Measurements from ENCODE around the gene CDKL4. TPM values are rescaled to one million over a fixed set of nuclear protein-coding genes. Genes with fewer than 3 reads are reported as not detected.
"Not testable (repeated sequence)": the region's sequence is repeated elsewhere in the genome, so short reads cannot be mapped to it uniquely, and the experiment has no call there.

The CDKL4 gene
- total RNA-seq, 5 donors from 2014 or later (not counting 1 experiment from before 2014, with no cell fraction given) = 0.32 to 0.66 (median 0.39) TPM; not detected in 2

GRCh38 chr2:39244241-39244862, 582 bp upstream of the CDKL4 start:
- H3K4me3 ChIP-seq (ENCODE audit: control insufficient read depth in 1 of 2, extremely low read depth in 1 of 2, low read length in 1 of 2); ATAC-seq (replicated peaks in 1 of 4); POLR2A ChIA-PET; H3K27ac ChIP-seq (ENCODE audit: low read length); H3K9me3 Mint-ChIP-seq; H3K27me3 ChIP-seq (replicated peaks in 1 of 2; ENCODE audit: control insufficient read depth in 2 of 2, extremely low read depth in 1 of 2, insufficient read depth in 2 of 2, low read length in 1 of 2); H3K4me1 ChIP-seq (ENCODE audit: control insufficient read depth in 1 of 2, extremely low read depth in 1 of 2, insufficient read depth in 2 of 2, low read length in 2 of 2); H3K36me3 Mint-ChIP-seq; DNase-seq; H3K36me3 ChIP-seq (ENCODE audit: control insufficient read depth in 2 of 2, extremely low read depth in 1 of 2, insufficient read depth in 1 of 2, low read length in 1 of 2); H3K9me3 ChIP-seq; H3K27me3 Mint-ChIP-seq: not testable (repeated sequence)
- CTCF ChIA-PET = interaction anchor here in 1 of 2 donors (1.3 to 1.7 kb wide), 2 partner anchors 15 to 16 kb away, joined by 3 to 4 read pairs; no protein-coding TSS in a partner anchor
- Mint-ChIP-seq H3K27ac (peak overlapping the region; percentile 77 to 83), H3K4me3 (peak overlapping the region; percentile 77 to 87 (median 83)), H3K4me1 (peaks cover 18 to 20% (median 18%) of the 10 kb centered on the region in 3 donors)
- 97% methylated on average over 30 of the region's 39 CpGs for WGBS (ENCODE audit: insufficient coverage)

- Mint-ChIP-seq H3K27ac (no peak overlapping the region), H3K4me1 (peaks cover 18 to 20% (median 18%) of the 10 kb centered on the region in 3 donors), H3K27me3 (no peaks in the 10 kb centered on the region), H3K4me3 (no peak overlapping the region), H3K36me3 (peaks cover 3% of the 10 kb centered on the region), H3K9me3 (peaks cover 0 to 4% (median 0%) of the 10 kb centered on the region in 3 donors)
- DNase-seq (no peak), ATAC-seq (replicated peaks in 1 of 4) (no peak)
- WGBS (ENCODE audit: insufficient coverage) = 81% methylated on average over 2 of the region's 4 CpGs
- H3K36me3 ChIP-seq (ENCODE audit: control insufficient read depth in 2 of 2, extremely low read depth in 1 of 2, insufficient read depth in 1 of 2, low read length in 1 of 2) = no peaks in the 10 kb centered on the region
- H3K4me1 ChIP-seq (ENCODE audit: control insufficient read depth in 1 of 2, extremely low read depth in 1 of 2, insufficient read depth in 2 of 2, low read length in 2 of 2) = peaks cover 0 to 9% of the 10 kb centered on the region in 2 experiments
- H3K9me3 ChIP-seq = no peaks in the 10 kb centered on the region
- no peak overlapping the region for H3K4me3 ChIP-seq (ENCODE audit: control insufficient read depth in 1 of 2, extremely low read depth in 1 of 2, low read length in 1 of 2)
- H3K27me3 ChIP-seq (replicated peaks in 1 of 2; ENCODE audit: control insufficient read depth in 2 of 2, extremely low read depth in 1 of 2, insufficient read depth in 2 of 2, low read length in 1 of 2) = no peaks in the 10 kb centered on the region
- POLR2A ChIA-PET = interaction anchor here in 1 of 2 donors (0.6 to 0.7 kb wide), 3 partner anchors 45 to 237 kb away, joined by 4 to 7 read pairs (median 5); no protein-coding TSS in a partner anchor
- CTCF ChIA-PET = interaction anchor here (0.6 to 1.1 kb wide), 3 partner anchors 9 to 233 kb away, joined by 3 to 4 read pairs (median 3); no protein-coding TSS in a partner anchor
- H3K27ac ChIP-seq (ENCODE audit: low read length) = no peak overlapping the region
Measured at GRCh38 chr2:39241588-39241987, 2.2 kb downstream of the CDKL4 start.

- WGBS (ENCODE audit: insufficient coverage) = 68% methylated on average over 6 of the region's 6 CpGs
- H3K36me3 ChIP-seq (ENCODE audit: control insufficient read depth in 2 of 2, extremely low read depth in 1 of 2, insufficient read depth in 1 of 2, low read length in 1 of 2) = no peaks in the 10 kb centered on the region
- no peak overlapping the region for H3K4me3 ChIP-seq (ENCODE audit: control insufficient read depth in 1 of 2, extremely low read depth in 1 of 2, low read length in 1 of 2)
- H3K27ac Mint-ChIP-seq = no peak overlapping the region
- ATAC-seq (replicated peaks in 1 of 4) (no peak), DNase-seq (no peak)
- H3K27me3 Mint-ChIP-seq = no peaks in the 10 kb centered on the region
- H3K27ac ChIP-seq (ENCODE audit: low read length) = no peak overlapping the region
- peaks cover 12 to 14% (median 14%) of the 10 kb centered on the region in 3 donors for H3K4me1 Mint-ChIP-seq
- no peak overlapping the region for H3K4me3 Mint-ChIP-seq
- H3K27me3 ChIP-seq (replicated peaks in 1 of 2; ENCODE audit: control insufficient read depth in 2 of 2, extremely low read depth in 1 of 2, insufficient read depth in 2 of 2, low read length in 1 of 2) = no peaks in the 10 kb centered on the region
- peaks cover 0 to 11% (median 6%) of the 10 kb centered on the region in 3 donors for H3K9me3 Mint-ChIP-seq
- peaks cover 10% of the 10 kb centered on the region for H3K36me3 Mint-ChIP-seq
- POLR2A ChIA-PET = interaction anchor here in 1 of 2 donors (0.5 kb wide), 1 partner anchor 761 kb away, joined by 7 read pairs; no protein-coding TSS in a partner anchor
- peaks cover 0 to 9% of the 10 kb centered on the region in 2 experiments for H3K4me1 ChIP-seq (ENCODE audit: control insufficient read depth in 1 of 2, extremely low read depth in 1 of 2, insufficient read depth in 2 of 2, low read length in 2 of 2)
- H3K9me3 ChIP-seq = no peaks in the 10 kb centered on the region
- CTCF ChIA-PET = no interaction called here
Measured at GRCh38 chr2:39240758-39241157, 3.0 kb downstream of the CDKL4 start.

- peaks cover 4 to 14% (median 8%) of the 10 kb centered on the region in 3 donors for H3K9me3 Mint-ChIP-seq
- WGBS (ENCODE audit: insufficient coverage) = no CpG with 5 or more reads among the region's 1 CpG
- H3K27me3 Mint-ChIP-seq = no peaks in the 10 kb centered on the region
- DNase-seq = no peak
- H3K27ac Mint-ChIP-seq = no peak overlapping the region
- peaks cover 10% of the 10 kb centered on the region for H3K36me3 Mint-ChIP-seq
- ATAC-seq (replicated peaks in 1 of 4) = no peak
- no peaks in the 10 kb centered on the region for H3K36me3 ChIP-seq (ENCODE audit: control insufficient read depth in 2 of 2, extremely low read depth in 1 of 2, insufficient read depth in 1 of 2, low read length in 1 of 2)
- H3K4me1 ChIP-seq (ENCODE audit: control insufficient read depth in 1 of 2, extremely low read depth in 1 of 2, insufficient read depth in 2 of 2, low read length in 2 of 2) = no peaks in the 10 kb centered on the region
- no peak overlapping the region for H3K4me3 Mint-ChIP-seq
- H3K27ac ChIP-seq (ENCODE audit: low read length) = no peak overlapping the region
- H3K27me3 ChIP-seq (replicated peaks in 1 of 2; ENCODE audit: control insufficient read depth in 2 of 2, extremely low read depth in 1 of 2, insufficient read depth in 2 of 2, low read length in 1 of 2) = no peaks in the 10 kb centered on the region
- no peak overlapping the region for H3K4me3 ChIP-seq (ENCODE audit: control insufficient read depth in 1 of 2, extremely low read depth in 1 of 2, low read length in 1 of 2)
- POLR2A ChIA-PET = interaction anchor here in 1 of 2 donors (0.7 kb wide), 1 partner anchor 359 kb away, joined by 5 read pairs; no protein-coding TSS in a partner anchor
- no peaks in the 10 kb centered on the region for H3K9me3 ChIP-seq
- CTCF ChIA-PET = interaction anchor here in 1 of 2 donors (0.6 to 1.0 kb wide), 2 partner anchors 88 to 176 kb away, joined by 3 to 4 read pairs; no protein-coding TSS in a partner anchor
- peaks cover 0 to 1% (median under 1%) of the 10 kb centered on the region in 3 donors for H3K4me1 Mint-ChIP-seq
Measured at GRCh38 chr2:39234754-39235153, 9.0 kb downstream of the CDKL4 start.

GRCh38 chr2:39232141-39232540, 11.6 kb downstream of the CDKL4 start:
- H3K4me1 ChIP-seq (ENCODE audit: control insufficient read depth in 1 of 2, extremely low read depth in 1 of 2, insufficient read depth in 2 of 2, low read length in 2 of 2) = peaks cover 2 to 8% of the 10 kb centered on the region in 2 experiments
- no peaks in the 10 kb centered on the region for H3K27me3 ChIP-seq (replicated peaks in 1 of 2; ENCODE audit: control insufficient read depth in 2 of 2, extremely low read depth in 1 of 2, insufficient read depth in 2 of 2, low read length in 1 of 2)
- POLR2A ChIA-PET = interaction anchor here (0.6 to 0.7 kb wide), 3 partner anchors 123 to 182 kb away, joined by 3 to 9 read pairs (median 3); no protein-coding TSS in a partner anchor
- H3K9me3 ChIP-seq = no peaks in the 10 kb centered on the region
- H3K4me1 Mint-ChIP-seq = peaks cover 15 to 24% (median 20%) of the 10 kb centered on the region in 3 donors
- H3K4me3 Mint-ChIP-seq = no peak overlapping the region
- no peak overlapping the region for H3K27ac Mint-ChIP-seq
- H3K4me3 ChIP-seq (ENCODE audit: control insufficient read depth in 1 of 2, extremely low read depth in 1 of 2, low read length in 1 of 2) = no peak overlapping the region
- peaks cover 4 to 14% (median 8%) of the 10 kb centered on the region in 3 donors for H3K9me3 Mint-ChIP-seq
- peaks cover 10% of the 10 kb centered on the region for H3K36me3 Mint-ChIP-seq
- DNase-seq = no peak
- no peaks in the 10 kb centered on the region for H3K36me3 ChIP-seq (ENCODE audit: control insufficient read depth in 2 of 2, extremely low read depth in 1 of 2, insufficient read depth in 1 of 2, low read length in 1 of 2)
- ATAC-seq (replicated peaks in 1 of 4) = no peak
- no peak overlapping the region for H3K27ac ChIP-seq (ENCODE audit: low read length)
- CTCF ChIA-PET = interaction anchor here (0.5 to 2.1 kb wide), 7 partner anchors 8 to 285 kb away, joined by 3 to 14 read pairs (median 4); no protein-coding TSS in a partner anchor
- no peaks in the 10 kb centered on the region for H3K27me3 Mint-ChIP-seq

- Mint-ChIP-seq H3K4me1 (peaks cover 19 to 27% (median 20%) of the 10 kb centered on the region in 3 donors), H3K4me3 (peak overlapping the region; percentile 54 to 71 (median 63)), H3K27ac (peak overlapping the region; percentile 35 to 88), H3K9me3 (no peaks in the 10 kb centered on the region), H3K27me3 (no peaks in the 10 kb centered on the region), H3K36me3 (peaks cover 3% of the 10 kb centered on the region)
- H3K27me3 ChIP-seq (replicated peaks in 1 of 2; ENCODE audit: control insufficient read depth in 2 of 2, extremely low read depth in 1 of 2, insufficient read depth in 2 of 2, low read length in 1 of 2) = no peaks in the 10 kb centered on the region
- H3K27ac ChIP-seq (ENCODE audit: low read length) = no peak overlapping the region
- ChIA-PET POLR2A (interaction anchor here (0.7 to 1.0 kb wide), 3 partner anchors 110 to 477 kb away, joined by 3 to 19 read pairs (median 4); no protein-coding TSS in a partner anchor), CTCF (interaction anchor here (0.5 to 4.1 kb wide), 46 partner anchors 10 to 306 kb away, joined by 3 to 158 read pairs (median 4); partner anchors contain the start of gene SOS1 (in 1 of the 2))
- 33% methylated on average over 6 of the region's 19 CpGs for WGBS (ENCODE audit: insufficient coverage)
- H3K9me3 ChIP-seq = no peaks in the 10 kb centered on the region
- H3K4me3 ChIP-seq (ENCODE audit: control insufficient read depth in 1 of 2, extremely low read depth in 1 of 2, low read length in 1 of 2) = no peak overlapping the region
- DNase-seq (peak in 5 of 35 experiments; percentile 13 to 47 (median 18)), ATAC-seq (replicated peaks in 1 of 4) (peak; percentile 42 to 47 (median 44))
- peaks cover 2 to 8% of the 10 kb centered on the region in 2 experiments for H3K4me1 ChIP-seq (ENCODE audit: control insufficient read depth in 1 of 2, extremely low read depth in 1 of 2, insufficient read depth in 2 of 2, low read length in 2 of 2)
- H3K36me3 ChIP-seq (ENCODE audit: control insufficient read depth in 2 of 2, extremely low read depth in 1 of 2, insufficient read depth in 1 of 2, low read length in 1 of 2) = no peaks in the 10 kb centered on the region
Measured at GRCh38 chr2:39228413-39229209, 15.2 kb downstream of the CDKL4 start.
